K562 (cell line): ENCODE measurements around the gene IL17A. TPM values are rescaled to one million over a fixed set of nuclear protein-coding genes. Genes with fewer than 3 reads are reported as not detected.

Experiments used
- ATAC-seq: fragments of 200-7000 bp; cut with Tn5 transposase; 3 replicates; pipeline ENCODE4 v1.9.1; 2020; ENCODE audit warnings: moderate library complexity
- BruUV-seq: library from RNA; stranded (reverse); fragments of 400-500 nt; replicated peaks from 2 replicates; lab custom pipeline; 2021; lab: Mats Ljungman, UMichigan
- CTCF ChIA-PET: fragments of 300-600 bp; formaldehyde crosslinking; extraction: SDS; loops from one replicate; lab custom pipeline; 2021; ENCODE audit warnings: low intra/inter-chr PET ratio; lab: Yijun Ruan, JAX
- POLR2A ChIA-PET: fragments of 300-600, 350-650 bp; sonication (Branson Sonifier 250); formaldehyde crosslinking; extraction: SDS; loops from one replicate; lab custom pipeline; 2021; ENCODE audit warnings: antibody characterized with exemption, inconsistent platforms; lab: Yijun Ruan, JAX
- DNase-seq, 4 experiments: peaks; one replicate each; pipeline versions ENCODE4 v3.0.0 to v3.0.0-alpha.2; 2011 to 2018; ENCODE audit warnings: low spot score in 3 of 4, mixed read lengths in 3 of 4; ENCODE audit errors: extremely low read depth in 1 of 4
- FAIRE-seq: peaks from 2 replicates; lab custom pipeline; 2011; peaks lifted over from hg19 to GRCh38; lab: Jason Lieb, UNC
- H2AFZ ChIP-seq: 2 replicates; pipeline ENCODE4 v1.6.0; 2011; ENCODE audit warnings: low read depth, low read length, control low read depth, inconsistent platforms
- H3K27ac ChIP-seq: fragments of 200-600 bp; 3 replicates; pipeline ENCODE4 v1.8.0; 2011; ENCODE audit warnings: low read depth, mild to moderate bottlenecking, control low read depth, inconsistent platforms, low read length, moderate library complexity, mixed read lengths; ENCODE audit errors: extremely low read depth
- H3K27me3 ChIP-seq, 2 experiments: fragments of 300-600 bp in 1 of 2; 2 replicates in 1 of 2; 3 replicates in 1 of 2; pipeline versions ENCODE4 v1.6.0 to v1.8.0; 2011; ENCODE audit warnings: inconsistent platforms in 2 of 2, low read length in 2 of 2, mild to moderate bottlenecking in 1 of 2, mixed read lengths in 1 of 2, moderate library complexity in 1 of 2; ENCODE audit not compliant: control insufficient read depth in 2 of 2, insufficient read depth in 2 of 2
- H3K36me3 ChIP-seq: fragments of 300-600 bp; 3 replicates; pipeline ENCODE4 v1.8.0; 2011; ENCODE audit warnings: mild to moderate bottlenecking, low read length, inconsistent platforms; ENCODE audit not compliant: control insufficient read depth, insufficient read depth
- H3K4me1 ChIP-seq, 2 experiments: fragments of 200-600 bp in 1 of 2; replicated peaks in 1 of 2; 2 replicates in 1 of 2; 3 replicates in 1 of 2; pipeline versions ENCODE4 v1.5.1 to v1.8.0; 2011; ENCODE audit warnings: inconsistent platforms in 2 of 2, low read length in 2 of 2, mild to moderate bottlenecking in 1 of 2, mixed read lengths in 1 of 2, moderate library complexity in 1 of 2; ENCODE audit not compliant: control insufficient read depth in 2 of 2, insufficient read depth in 2 of 2
- H3K4me2 ChIP-seq: 2 replicates; pipeline ENCODE4 v1.6.1; 2011; ENCODE audit warnings: low read length, control low read depth, inconsistent platforms, mixed read lengths; ENCODE audit not compliant: insufficient read depth
- H3K4me3 ChIP-seq: fragments of 200-600 bp; sonication (generic), shearing (Covaris generic); 2 replicates; pipeline ENCODE4 v1.5.1; 2016; ENCODE audit warnings: control low read depth, inconsistent platforms
- H3K79me2 ChIP-seq: fragments of 200-600 bp; 3 replicates; pipeline ENCODE4 v1.8.0; 2011; ENCODE audit warnings: low read length, inconsistent platforms; ENCODE audit not compliant: control insufficient read depth, insufficient read depth
- H3K9ac ChIP-seq, 2 experiments: 2 replicates each; pipeline versions ENCODE4 v1.6.0 to v1.6.1; 2011; ENCODE audit warnings: low read depth in 2 of 2, low read length in 2 of 2, control low read depth in 1 of 2, inconsistent platforms in 1 of 2, mild to moderate bottlenecking in 1 of 2, mixed read lengths in 1 of 2; ENCODE audit not compliant: insufficient read depth in 1 of 2
- H3K9me1 ChIP-seq: one replicate; pipeline ENCODE4 v1.6.0; 2011; ENCODE audit warnings: inconsistent platforms, mild to moderate bottlenecking, low read length, moderate library complexity; ENCODE audit not compliant: control insufficient read depth, insufficient read depth
- H3K9me3 ChIP-seq: replicated peaks from 2 replicates; pipeline ENCODE4 v1.5.1; 2011; ENCODE audit warnings: low read depth, low read length, inconsistent platforms; ENCODE audit not compliant: control insufficient read depth, insufficient read depth
- H4K20me1 ChIP-seq: replicated peaks from 2 replicates; pipeline ENCODE4 v1.6.1; 2011; ENCODE audit warnings: low read length, inconsistent platforms, mixed read lengths; ENCODE audit not compliant: control insufficient read depth, insufficient read depth
- E2F3 ChIP-seq: fragments of 250-450 bp; sonication (Bioruptor Pico); IDR thresholded peaks from 2 replicates; pipeline ENCODE4 v1.4.0; 2020; ENCODE audit warnings: mild to moderate bottlenecking
- ERF ChIP-seq: fragments of 450-650 bp; formaldehyde crosslinking; IDR thresholded peaks from 2 replicates; pipeline ENCODE4 v1.4.0; 2020; ENCODE audit warnings: mild to moderate bottlenecking, mixed read lengths
- KAT2B ChIP-seq: IDR thresholded peaks from one replicate; pipeline ENCODE4 v1.6.1; 2012; ENCODE audit warnings: low read depth, mild to moderate bottlenecking, control low read depth, inconsistent platforms, low read length, moderate library complexity
- MAFG ChIP-seq: fragments of 450-650 bp; conservative IDR thresholded peaks from 2 replicates; pipeline ENCODE4 v1.6.1; 2016; ENCODE audit warnings: missing genetic modification characterization, missing compliant biosample characterization
- MIER1 ChIP-seq: fragments of 450-650 bp; IDR thresholded peaks from 2 replicates; pipeline ENCODE4 v1.6.1; 2016; ENCODE audit warnings: antibody characterized with exemption, mild to moderate bottlenecking, low read depth
- PHF21A ChIP-seq: fragments of 450-650 bp; IDR thresholded peaks from 2 replicates; pipeline ENCODE4 v1.6.1; 2017; ENCODE audit warnings: low read depth, borderline replicate concordance
- POLR2AphosphoS5 ChIP-seq: IDR thresholded peaks from 2 replicates; pipeline ENCODE4 v1.6.1; 2011; ENCODE audit warnings: mild to moderate bottlenecking, low read depth, low read length, moderate library complexity; ENCODE audit not compliant: control insufficient read depth, insufficient read depth
- SMAD2 ChIP-seq: fragments of 150-350 bp; IDR thresholded peaks from 2 replicates; pipeline ENCODE4 v1.6.1; 2014; ENCODE audit warnings: low read depth, mild to moderate bottlenecking, low read length
- XRCC4 ChIP-seq: IDR thresholded peaks from one replicate; pipeline ENCODE4 v1.6.1; 2011; ENCODE audit not compliant: insufficient read depth, insufficient read length; ENCODE audit errors: extremely low read depth
- ZNF133 ChIP-seq: fragments of 250-450 bp; sonication (Bioruptor Pico); IDR thresholded peaks from 2 replicates; pipeline ENCODE4 v1.4.0; 2020; ENCODE audit warnings: mild to moderate bottlenecking
- ZNF507 ChIP-seq: conservative IDR thresholded peaks from 2 replicates; pipeline ENCODE4 v1.6.1; 2017; ENCODE audit warnings: missing genetic modification characterization, missing compliant biosample characterization
- ZNF583 ChIP-seq: fragments of 250-450 bp; sonication (Bioruptor Pico); IDR thresholded peaks from 2 replicates; pipeline ENCODE4 v1.4.0; 2020
- ZNF584 ChIP-seq: fragments of 200-800 bp; sonication (Bioruptor generic); IDR thresholded peaks from 2 replicates; pipeline ENCODE4 v1.6.1; 2016; ENCODE audit warnings: low read depth, mild to moderate bottlenecking, missing genetic modification characterization, missing compliant biosample characterization
- ZNF696 ChIP-seq: fragments of 250-450 bp; sonication (Bioruptor Pico); conservative IDR thresholded peaks from 2 replicates; pipeline ENCODE4 v1.4.0; 2020; ENCODE audit warnings: mild to moderate bottlenecking, moderate library complexity
- WGBS: fragments of 100-300 bp; shearing (Covaris generic); methylation state at CpG from one replicate; pipeline ENCODE4 v1.1.6; 2016; ENCODE audit warnings: low coverage, mixed read lengths; ENCODE audit not compliant: insufficient coverage; ENCODE audit errors: missing lambda C conversion rate; 5-methylcytosine and 5-hydroxymethylcytosine counted together
- in situ Hi-C: fragments of 300-500 bp; cut with MboI; formaldehyde crosslinking; loops from 4 replicates; pipeline ENCODE4 v1.15.0; 2018; ENCODE audit warnings: inconsistent platforms, mixed read lengths
- intact Hi-C: fragments of 100-400 bp; cut with micrococcal nuclease; formaldehyde crosslinking; loops from 2 replicates; pipeline ENCODE4 v1.14.2; 2022
- polyA plus RNA-seq, 8 experiments: library from polyadenylated mRNA; depleted of rRNA in 4 of 8; stranded (reverse) in 5 of 8; unstranded in 3 of 8; fragments of >200 nt; fragmentation: Nextera tagmentation in 2 of 8; fragmentation: Illumina TruSeq in 1 of 8; extraction: Ambion mirVana in 2 of 8; extraction: Trizol in 1 of 8; gene quantifications; 2 replicates each; pipeline versions ENCODE4 v1.2.1 to v1.2.3, GENCODE V29; 2011 to 2014; ENCODE audit warnings: inconsistent platforms in 1 of 8, missing spikeins in 1 of 8
- total RNA-seq, 7 experiments: library from RNA; depleted of rRNA in 6 of 7; stranded (reverse); fragments of >200 nt in 6 of 7; fragmentation: Illumina TruSeq in 2 of 7; extraction: Trizol in 2 of 7; gene quantifications; 2 replicates each; pipeline versions ENCODE4 v1.2.1 to v1.2.3, GENCODE V29; 2011 to 2021; ENCODE audit warnings: low replicate concordance in 1 of 7
- TF ChIP-seq, protein P1 (sequence below): fragments of 450-650 bp; conservative IDR thresholded peaks from 2 replicates; pipeline ENCODE4 v1.6.1; 2016; ENCODE audit warnings: missing genetic modification characterization, low read depth, mild to moderate bottlenecking, missing compliant biosample characterization, moderate library complexity
- TF ChIP-seq, protein P2 (sequence below): fragments of 250-450 bp; sonication (Bioruptor Pico); IDR thresholded peaks from 2 replicates; pipeline ENCODE4 v1.5.0; 2022; ENCODE audit warnings: mild to moderate bottlenecking
- TF ChIP-seq, protein P3 (sequence below): fragments of 200-800 bp; sonication (Bioruptor generic); IDR thresholded peaks from 2 replicates; pipeline ENCODE4 v1.6.1; 2017; ENCODE audit warnings: missing genetic modification characterization, missing compliant biosample characterization

The IL17A gene
- total and polyA plus RNA-seq, 9 of the 15 experiments (the other 6 are each of a cell fraction or from before 2014, with no cell fraction given) = not detected

DNA sequence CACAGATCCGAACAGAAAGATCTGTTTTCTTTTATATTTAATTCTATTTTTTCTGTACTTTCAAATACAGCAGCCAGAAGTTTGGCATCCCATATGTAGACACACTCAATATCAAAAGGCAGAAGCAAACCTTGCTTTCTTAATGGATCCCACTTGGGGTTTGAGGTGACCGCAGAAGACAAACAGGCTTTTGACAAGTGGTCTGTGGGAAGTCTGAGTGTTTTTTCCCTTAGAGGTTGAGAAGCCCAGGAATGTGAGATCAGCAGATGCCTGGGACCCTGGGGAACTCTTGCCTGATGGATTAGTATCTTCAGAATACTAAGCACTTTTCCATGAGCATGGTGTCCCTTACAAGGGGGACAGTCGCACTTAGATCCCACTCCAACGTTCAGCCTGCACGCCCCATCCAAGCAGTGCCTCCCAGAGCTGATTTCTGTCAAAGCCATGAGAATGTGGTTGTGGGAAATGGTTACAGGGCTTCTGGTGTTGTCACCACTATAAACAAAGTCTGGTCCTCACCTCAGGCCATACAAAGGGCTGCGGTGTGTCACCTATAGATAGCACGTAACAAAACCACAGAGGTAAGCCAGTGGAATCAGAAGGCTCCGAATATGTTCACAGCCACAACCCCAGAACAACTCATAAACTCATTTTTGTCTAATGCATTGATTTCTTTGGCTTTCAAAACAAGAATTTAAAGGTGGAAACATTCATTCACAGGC is 45.4 kb downstream of the IL17A start:
- Histone ChIP-seq H3K4me2 (no peak overlapping the region), H3K9ac (no peak overlapping the region), H3K27ac (no peak overlapping the region), H3K9me3 (no peaks in the 10 kb centered on the region), H3K27me3 (peaks cover 10 to 19% of the 10 kb centered on the region in 2 experiments; a peak in 4 of 5 replicates), H3K4me3 (no peak overlapping the region), H3K4me1 (no peaks in the 10 kb centered on the region), H3K36me3 (no peaks in the 10 kb centered on the region), H2AFZ (no peak overlapping the region), H3K79me2 (no peaks in the 10 kb centered on the region), H4K20me1 (no peaks in the 10 kb centered on the region), H3K9me1 (no peaks in the 10 kb centered on the region)
- BruUV-seq = no TSS peak
- no peak for DNase-seq
- intact Hi-C loops = loop anchor here (10.0 kb wide), 1 partner anchor 147 kb away; the partner anchor contains the start of gene PKHD1
- POLR2A ChIA-PET = no interaction called here
- in situ Hi-C loops = no loop called here
- WGBS = 5% methylated on average over 8 of the region's 8 CpGs
- ATAC-seq = no peak
- CTCF ChIA-PET = no interaction called here
- FAIRE-seq = no peak
- TF ChIP-seq PHF21A (no peak), ERF (CRISPR knock-in tag) (no peak), ZNF507 (tag) (no peak), MAFG (no peak), XRCC4 (no peak), ZNF584 (CRISPR knock-in tag) (no peak), ZNF133 (CRISPR knock-in tag) (no peak), ZNF696 (CRISPR knock-in tag) (no peak), KAT2B (no peak), MIER1 (no peak), E2F3 (CRISPR knock-in tag) (no peak), POLR2AphosphoS5 (no peak), SMAD2 (no peak), ZNF583 (CRISPR knock-in tag) (no peak)
- TF ChIP-seq, protein P1, sequence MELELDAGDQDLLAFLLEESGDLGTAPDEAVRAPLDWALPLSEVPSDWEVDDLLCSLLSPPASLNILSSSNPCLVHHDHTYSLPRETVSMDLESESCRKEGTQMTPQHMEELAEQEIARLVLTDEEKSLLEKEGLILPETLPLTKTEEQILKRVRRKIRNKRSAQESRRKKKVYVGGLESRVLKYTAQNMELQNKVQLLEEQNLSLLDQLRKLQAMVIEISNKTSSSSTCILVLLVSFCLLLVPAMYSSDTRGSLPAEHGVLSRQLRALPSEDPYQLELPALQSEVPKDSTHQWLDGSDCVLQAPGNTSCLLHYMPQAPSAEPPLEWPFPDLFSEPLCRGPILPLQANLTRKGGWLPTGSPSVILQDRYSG (tag) = no peak
- TF ChIP-seq, protein P2, sequence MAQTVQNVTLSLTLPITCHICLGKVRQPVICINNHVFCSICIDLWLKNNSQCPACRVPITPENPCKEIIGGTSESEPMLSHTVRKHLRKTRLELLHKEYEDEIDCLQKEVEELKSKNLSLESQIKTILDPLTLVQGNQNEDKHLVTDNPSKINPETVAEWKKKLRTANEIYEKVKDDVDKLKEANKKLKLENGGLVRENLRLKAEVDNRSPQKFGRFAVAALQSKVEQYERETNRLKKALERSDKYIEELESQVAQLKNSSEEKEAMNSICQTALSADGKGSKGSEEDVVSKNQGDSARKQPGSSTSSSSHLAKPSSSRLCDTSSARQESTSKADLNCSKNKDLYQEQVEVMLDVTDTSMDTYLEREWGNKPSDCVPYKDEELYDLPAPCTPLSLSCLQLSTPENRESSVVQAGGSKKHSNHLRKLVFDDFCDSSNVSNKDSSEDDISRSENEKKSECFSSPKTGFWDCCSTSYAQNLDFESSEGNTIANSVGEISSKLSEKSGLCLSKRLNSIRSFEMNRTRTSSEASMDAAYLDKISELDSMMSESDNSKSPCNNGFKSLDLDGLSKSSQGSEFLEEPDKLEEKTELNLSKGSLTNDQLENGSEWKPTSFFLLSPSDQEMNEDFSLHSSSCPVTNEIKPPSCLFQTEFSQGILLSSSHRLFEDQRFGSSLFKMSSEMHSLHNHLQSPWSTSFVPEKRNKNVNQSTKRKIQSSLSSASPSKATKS (CRISPR knock-in tag) = no peak
- TF ChIP-seq, protein P3, sequence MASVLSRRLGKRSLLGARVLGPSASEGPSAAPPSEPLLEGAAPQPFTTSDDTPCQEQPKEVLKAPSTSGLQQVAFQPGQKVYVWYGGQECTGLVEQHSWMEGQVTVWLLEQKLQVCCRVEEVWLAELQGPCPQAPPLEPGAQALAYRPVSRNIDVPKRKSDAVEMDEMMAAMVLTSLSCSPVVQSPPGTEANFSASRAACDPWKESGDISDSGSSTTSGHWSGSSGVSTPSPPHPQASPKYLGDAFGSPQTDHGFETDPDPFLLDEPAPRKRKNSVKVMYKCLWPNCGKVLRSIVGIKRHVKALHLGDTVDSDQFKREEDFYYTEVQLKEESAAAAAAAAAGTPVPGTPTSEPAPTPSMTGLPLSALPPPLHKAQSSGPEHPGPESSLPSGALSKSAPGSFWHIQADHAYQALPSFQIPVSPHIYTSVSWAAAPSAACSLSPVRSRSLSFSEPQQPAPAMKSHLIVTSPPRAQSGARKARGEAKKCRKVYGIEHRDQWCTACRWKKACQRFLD (CRISPR knock-in tag) = no peak
